Upper lobe of left lung (tissue), 6 donors: ENCODE data around the gene EYA4. TPM values are rescaled to one million over a fixed set of nuclear protein-coding genes. Genes with fewer than 3 reads are reported as not detected.

ENCODE experiments used
- ATAC-seq, 2 donors: fragments of 200-7000 bp; cut with Tn5 transposase; one replicate each; pipeline ENCODE4 v1.9.1; 2022; ENCODE audit warnings: mild to moderate bottlenecking in 2 of 2, moderate library complexity in 2 of 2; ENCODE audit not compliant: low FRiP score in 2 of 2
- DNase-seq, 2 donors: peaks; one replicate each; pipeline ENCODE4 v3.0.0-alpha.2; 2019 to 2020
- H3K27ac ChIP-seq, 4 donors: fragments of 200-600 bp; sonication (generic); one replicate each; pipeline ENCODE4 v1.5.1; 2016 to 2019
- H3K27me3 ChIP-seq, 4 donors: fragments of 200-600 bp; sonication (generic); one replicate each; pipeline ENCODE4 v1.5.1; 2017 to 2019
- H3K36me3 ChIP-seq, 4 donors: fragments of 200-600 bp; sonication (generic); one replicate each; pipeline ENCODE4 v1.5.1; 2016 to 2019
- H3K4me1 ChIP-seq, 4 donors: fragments of 200-600 bp; sonication (generic); one replicate each; pipeline ENCODE4 v1.5.1; 2018 to 2019
- H3K4me3 ChIP-seq, 4 donors: fragments of 200-600 bp; sonication (generic); one replicate each; pipeline ENCODE4 v1.5.1; 2017 to 2019; ENCODE audit warnings: mild to moderate bottlenecking in 2 of 4, moderate library complexity in 1 of 4
- H3K9me3 ChIP-seq, 4 donors: fragments of 200-600 bp; sonication (generic); one replicate each; pipeline ENCODE4 v1.5.1; 2018 to 2019
- CTCF ChIP-seq, 6 experiments: fragments of 450-650 bp in 4 of 6; fragments of 200-600 bp in 2 of 6; sonication (generic) in 2 of 6; IDR thresholded peaks; one replicate each; pipeline ENCODE4 v1.5.1; 2016 to 2019; ENCODE audit warnings: antibody characterized with exemption in 6 of 6
- EP300 ChIP-seq, 4 donors: sonication (generic); formaldehyde crosslinking; IDR thresholded peaks; one replicate each; pipeline ENCODE4 v1.5.1; 2017; ENCODE audit warnings: antibody characterized with exemption in 4 of 4, control low read depth in 2 of 4
- POLR2A ChIP-seq, 4 donors: fragments of 450-650 bp; IDR thresholded peaks; one replicate each; pipeline ENCODE4 v1.5.1; 2016 to 2017; ENCODE audit warnings: antibody characterized with exemption in 4 of 4, mild to moderate bottlenecking in 2 of 4
- POLR2AphosphoS5 ChIP-seq, 2 donors: sonication (generic); formaldehyde crosslinking; IDR thresholded peaks; one replicate each; pipeline ENCODE4 v1.5.1; 2017; ENCODE audit warnings: antibody characterized with exemption in 2 of 2
- WGBS, 2 donors: methylation state at CpG; one replicate each; pipeline ENCODE4 v1.1.5; 2017 to 2018; 5-methylcytosine and 5-hydroxymethylcytosine counted together
- total RNA-seq, 6 donors: library from RNA; depleted of rRNA in 4 of 6; stranded (reverse); fragments of >200 nt in 4 of 6; gene quantifications; one replicate each; pipeline versions ENCODE4 v1.1.0 to v1.2.1, GENCODE V29; 2016 to 2021
- donor health status: DM: no; HTN: no; CAD: no; lungs with moderate emphysema.
- donor health status: DM: no; HTN: yes; CAD: no; lungs with severe emphysema.

EYA4 gene
- total RNA-seq, 6 donors from 2014 or later = 1.0 to 8.9 (median 4.2) TPM

- Histone ChIP-seq H3K9me3 (no peaks in the 10 kb centered on the region), H3K27me3 (no peaks in the 10 kb centered on the region), H3K4me1 (no peaks in the 10 kb centered on the region), H3K36me3 (no peaks in the 10 kb centered on the region), H3K27ac (no peak overlapping the region), H3K4me3 (no peak overlapping the region)
- WGBS, 2 donors = 91 to 96% methylated on average over 3 of the region's 3 CpGs
- TF ChIP-seq POLR2A (IDR thresholded peaks at IDR 0.05) (no peak), CTCF (IDR thresholded peaks at IDR 0.05) (no peak), EP300 (IDR thresholded peaks at IDR 0.05) (no peak), POLR2AphosphoS5 (IDR thresholded peaks at IDR 0.05) (no peak)
- DNase-seq (no peak), ATAC-seq (no peak)
Measured at GRCh38 chr6:133408543-133408942, 167.4 kb downstream of the EYA4 start.

GRCh38 chr6:133410638-133411435 is 169.7 kb downstream of the EYA4 start:
- no peaks in the 10 kb centered on the region for H3K9me3 ChIP-seq

GRCh38 chr6:133411757-133412156 is 170.6 kb downstream of the EYA4 start:
- Histone ChIP-seq H3K36me3 (no peaks in the 10 kb centered on the region), H3K4me3 (no peak overlapping the region), H3K4me1 (no peaks in the 10 kb centered on the region), H3K9me3 (no peaks in the 10 kb centered on the region), H3K27ac (no peak overlapping the region), H3K27me3 (no peaks in the 10 kb centered on the region)
- DNase-seq = no peak
- no peak for ATAC-seq
- TF ChIP-seq POLR2A (IDR thresholded peaks at IDR 0.05) (no peak), CTCF (IDR thresholded peaks at IDR 0.05) (no peak), POLR2AphosphoS5 (IDR thresholded peaks at IDR 0.05) (no peak), EP300 (IDR thresholded peaks at IDR 0.05) (no peak)

More at GRCh38 chr6:133410638-133411435, 169.7 kb downstream of the EYA4 start:
- DNase-seq (no peak), ATAC-seq (no peak)
- H3K4me1 ChIP-seq = no peaks in the 10 kb centered on the region
- no peak overlapping the region for H3K4me3 ChIP-seq
- no peak overlapping the region for H3K27ac ChIP-seq
- 49 to 56% methylated on average over 6 of the region's 6 CpGs for WGBS, 2 donors
- no peak for TF ChIP-seq POLR2AphosphoS5 (IDR thresholded peaks at IDR 0.05)
- no peak for TF ChIP-seq EP300 (IDR thresholded peaks at IDR 0.05)
- no peak for TF ChIP-seq CTCF (IDR thresholded peaks at IDR 0.05)
- TF ChIP-seq POLR2A (IDR thresholded peaks at IDR 0.05) = no peak
- no peaks in the 10 kb centered on the region for H3K36me3 ChIP-seq
- no peaks in the 10 kb centered on the region for H3K27me3 ChIP-seq

- no peak for ATAC-seq
- Histone ChIP-seq H3K27ac (no peak overlapping the region), H3K27me3 (no peaks in the 10 kb centered on the region), H3K36me3 (no peaks in the 10 kb centered on the region), H3K9me3 (no peaks in the 10 kb centered on the region), H3K4me3 (no peak overlapping the region), H3K4me1 (no peaks in the 10 kb centered on the region)
- TF ChIP-seq POLR2A (IDR thresholded peaks at IDR 0.05) (no peak), CTCF (IDR thresholded peaks at IDR 0.05) (no peak), POLR2AphosphoS5 (IDR thresholded peaks at IDR 0.05) (no peak), EP300 (IDR thresholded peaks at IDR 0.05) (no peak)
- DNase-seq = no peak
- WGBS, 2 donors = 66 to 80% methylated on average over 5 of the region's 5 CpGs
Measured at GRCh38 chr6:133415262-133415661, 174.1 kb downstream of the EYA4 start.

- Histone ChIP-seq H3K27ac (no peak overlapping the region), H3K4me3 (no peak overlapping the region), H3K36me3 (no peaks in the 10 kb centered on the region), H3K27me3 (no peaks in the 10 kb centered on the region), H3K4me1 (no peaks in the 10 kb centered on the region), H3K9me3 (no peaks in the 10 kb centered on the region)
- 62 to 71% methylated on average over 2 of the region's 2 CpGs for WGBS, 2 donors
- no peak for TF ChIP-seq POLR2AphosphoS5 (IDR thresholded peaks at IDR 0.05)
- no peak for TF ChIP-seq POLR2A (IDR thresholded peaks at IDR 0.05)
- no peak for TF ChIP-seq EP300 (IDR thresholded peaks at IDR 0.05)
- no peak for TF ChIP-seq CTCF (IDR thresholded peaks at IDR 0.05)
- DNase-seq = no peak
- ATAC-seq = no peak
Measured at GRCh38 chr6:133418108-133418507, 177.0 kb downstream of the EYA4 start.
